HG02885 (cell line): ENCODE results near the gene NXPH4.

Experiments
- ATAC-seq: cut with Tn5 transposase; IDR thresholded peaks from one replicate; pipeline ENCODE4 v1.9.1; 2021; ENCODE audit warnings: mild to moderate bottlenecking; ENCODE audit not compliant: unreplicated experiment, poor library complexity

NXPH4 gene

GRCh38 chr12:57216014-57216911 is at the start of gene NXPH4:
Gene NXPH4 (plus strand): TSS chr12:57216794. CDS start chr12:57216970, 176 bp downstream.
- no peak for ATAC-seq

- ATAC-seq, result no peak
Measured at GRCh38 chr12:57166971-57167371, 49.6 kb upstream of the NXPH4 start.

GRCh38 chr12:57168058-57168457 is 48.5 kb upstream of the NXPH4 start:
- no peak for ATAC-seq

- ATAC-seq, result no peak
Measured at GRCh38 chr12:57169046-57169795, 47.4 kb upstream of the NXPH4 start.

- ATAC-seq, result no peak
Measured at GRCh38 chr12:57169969-57170368, 46.6 kb upstream of the NXPH4 start.

- ATAC-seq, result no peak
Measured at GRCh38 chr12:57170408-57170807, 46.2 kb upstream of the NXPH4 start.

GRCh38 chr12:57170927-57171326 is 45.7 kb upstream of the NXPH4 start:
- no peak for ATAC-seq

GRCh38 chr12:57171668-57172067 is 44.9 kb upstream of the NXPH4 start:
- ATAC-seq, result no peak

GRCh38 chr12:57173089-57173488 is 43.5 kb upstream of the NXPH4 start:
- no peak for ATAC-seq

GRCh38 chr12:57173683-57174082 is 42.9 kb upstream of the NXPH4 start:
- ATAC-seq, result no peak

- ATAC-seq, result no peak
Measured at GRCh38 chr12:57175428-57176138, 41.0 kb upstream of the NXPH4 start.

GRCh38 chr12:57176139-57176477 is 40.5 kb upstream of the NXPH4 start:
- ATAC-seq, result no peak

- no peak for ATAC-seq
Measured at GRCh38 chr12:57176846-57177245, 39.7 kb upstream of the NXPH4 start.

- ATAC-seq, result no peak
Measured at GRCh38 chr12:57177354-57177753, 39.2 kb upstream of the NXPH4 start.

- ATAC-seq, result no peak
Measured at GRCh38 chr12:57178213-57178612, 38.4 kb upstream of the NXPH4 start.

- ATAC-seq, result no peak
Measured at GRCh38 chr12:57179331-57180086, 37.1 kb upstream of the NXPH4 start.

GRCh38 chr12:57180321-57180989 is 36.1 kb upstream of the NXPH4 start:
- no peak for ATAC-seq

- ATAC-seq, result no peak
Measured at GRCh38 chr12:57181072-57181471, 35.5 kb upstream of the NXPH4 start.

GRCh38 chr12:57181561-57182155 is 34.9 kb upstream of the NXPH4 start:
- ATAC-seq, result no peak
